Measurements from ENCODE around the gene CNTNAP4. TPM values are rescaled to one million over a fixed set of nuclear protein-coding genes. Genes with fewer than 3 reads are reported as not detected.

The CNTNAP4 gene
- total RNA-seq, 1 experiment from 2014 or later = not detected

GRCh38 chr16:76487411-76488064 is 210.3 kb downstream of the CNTNAP4 start:
- no peaks in the 10 kb centered on the region for H3K79me2 ChIP-seq (ENCODE audit: low read length)
- H3K27me3 ChIP-seq (ENCODE audit: low read length) = peaks cover 43% of the 10 kb centered on the region
- no peaks in the 10 kb centered on the region for H3F3A ChIP-seq (ENCODE audit: low read length, unreplicated experiment)
- no peak overlapping the region for H3K9ac ChIP-seq (ENCODE audit: low read length)
- intact Hi-C loops (cut with micrococcal nuclease) = no loop called here
- DNase-seq = no peak
- no peaks in the 10 kb centered on the region for H3K36me3 ChIP-seq (ENCODE audit: low read depth, low read length)
- ChIA-PET CTCF (interaction anchor here (0.7 kb wide), 1 partner anchor 70 kb away, joined by 3 read pairs; no protein-coding TSS in a partner anchor), POLR2A (ENCODE audit: unreplicated experiment) (no interaction called here)
- TF ChIP-seq EZH2phosphoT487 (IDR thresholded peaks at IDR 0.05; ENCODE audit: borderline replicate concordance, low read length) = no peak
- no peak for TF ChIP-seq EZH2 (IDR thresholded peaks at IDR 0.05; ENCODE audit: low read length, unreplicated experiment)
- TF ChIP-seq, protein P1, sequence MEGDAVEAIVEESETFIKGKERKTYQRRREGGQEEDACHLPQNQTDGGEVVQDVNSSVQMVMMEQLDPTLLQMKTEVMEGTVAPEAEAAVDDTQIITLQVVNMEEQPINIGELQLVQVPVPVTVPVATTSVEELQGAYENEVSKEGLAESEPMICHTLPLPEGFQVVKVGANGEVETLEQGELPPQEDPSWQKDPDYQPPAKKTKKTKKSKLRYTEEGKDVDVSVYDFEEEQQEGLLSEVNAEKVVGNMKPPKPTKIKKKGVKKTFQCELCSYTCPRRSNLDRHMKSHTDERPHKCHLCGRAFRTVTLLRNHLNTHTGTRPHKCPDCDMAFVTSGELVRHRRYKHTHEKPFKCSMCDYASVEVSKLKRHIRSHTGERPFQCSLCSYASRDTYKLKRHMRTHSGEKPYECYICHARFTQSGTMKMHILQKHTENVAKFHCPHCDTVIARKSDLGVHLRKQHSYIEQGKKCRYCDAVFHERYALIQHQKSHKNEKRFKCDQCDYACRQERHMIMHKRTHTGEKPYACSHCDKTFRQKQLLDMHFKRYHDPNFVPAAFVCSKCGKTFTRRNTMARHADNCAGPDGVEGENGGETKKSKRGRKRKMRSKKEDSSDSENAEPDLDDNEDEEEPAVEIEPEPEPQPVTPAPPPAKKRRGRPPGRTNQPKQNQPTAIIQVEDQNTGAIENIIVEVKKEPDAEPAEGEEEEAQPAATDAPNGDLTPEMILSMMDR (conservative IDR thresholded peaks at IDR 0.05; ENCODE audit: low read depth, low read length) = no peak
- no peaks in the 10 kb centered on the region for H3K4me1 ChIP-seq (ENCODE audit: insufficient read depth, low read length)
- H3K4me3 ChIP-seq (ENCODE audit: low read length) = no peak overlapping the region
- ATAC-seq = no peak
- H3K9me3 ChIP-seq (ENCODE audit: low read length) = no peaks in the 10 kb centered on the region
- H3K9me2 ChIP-seq (replicated peaks; ENCODE audit: low read length) = no peaks in the 10 kb centered on the region
- H4K20me1 ChIP-seq (ENCODE audit: low read length) = no peaks in the 10 kb centered on the region
- no TSS peak for BruUV-seq (replicated peaks)
- H3K4me2 ChIP-seq (ENCODE audit: low read length) = no peak overlapping the region
- no peak overlapping the region for H3K27ac ChIP-seq (ENCODE audit: low read length)
- no peak overlapping the region for H2AFZ ChIP-seq (ENCODE audit: low read length)

GRCh38 chr16:76488065-76488417 is 210.8 kb downstream of the CNTNAP4 start:
- ChIA-PET POLR2A (ENCODE audit: unreplicated experiment) (no interaction called here), CTCF (no interaction called here)
- H3K4me2 ChIP-seq (ENCODE audit: low read length) = no peak overlapping the region
- no peaks in the 10 kb centered on the region for H3K36me3 ChIP-seq (ENCODE audit: low read depth, low read length)
- no peak overlapping the region for H2AFZ ChIP-seq (ENCODE audit: low read length)
- H4K20me1 ChIP-seq (ENCODE audit: low read length) = no peaks in the 10 kb centered on the region
- H3K4me1 ChIP-seq (ENCODE audit: insufficient read depth, low read length) = no peaks in the 10 kb centered on the region
- no peak overlapping the region for H3K27ac ChIP-seq (ENCODE audit: low read length)
- DNase-seq (no peak), ATAC-seq (no peak)
- H3F3A ChIP-seq (ENCODE audit: low read length, unreplicated experiment) = no peaks in the 10 kb centered on the region
- no peak overlapping the region for H3K9ac ChIP-seq (ENCODE audit: low read length)
- H3K9me2 ChIP-seq (replicated peaks; ENCODE audit: low read length) = no peaks in the 10 kb centered on the region
- H3K4me3 ChIP-seq (ENCODE audit: low read length) = no peak overlapping the region
- TF ChIP-seq EZH2 (IDR thresholded peaks at IDR 0.05; ENCODE audit: low read length, unreplicated experiment) = no peak
- TF ChIP-seq EZH2phosphoT487 (IDR thresholded peaks at IDR 0.05; ENCODE audit: borderline replicate concordance, low read length) = no peak
- TF ChIP-seq, protein P1 (conservative IDR thresholded peaks at IDR 0.05; ENCODE audit: low read depth, low read length) = no peak
- peaks cover 39% of the 10 kb centered on the region for H3K27me3 ChIP-seq (ENCODE audit: low read length)
- no TSS peak for BruUV-seq (replicated peaks)
- H3K9me3 ChIP-seq (ENCODE audit: low read length) = no peaks in the 10 kb centered on the region
- no peaks in the 10 kb centered on the region for H3K79me2 ChIP-seq (ENCODE audit: low read length)
- intact Hi-C loops (cut with micrococcal nuclease) = no loop called here

- no peak overlapping the region for H2AFZ ChIP-seq (ENCODE audit: low read length)
- no peaks in the 10 kb centered on the region for H3K9me3 ChIP-seq (ENCODE audit: low read length)
- no peaks in the 10 kb centered on the region for H3K36me3 ChIP-seq (ENCODE audit: low read depth, low read length)
- no peaks in the 10 kb centered on the region for H3K9me2 ChIP-seq (replicated peaks; ENCODE audit: low read length)
- ATAC-seq (no peak), DNase-seq (no peak)
- ChIA-PET CTCF (no interaction called here), POLR2A (ENCODE audit: unreplicated experiment) (no interaction called here)
- H3K27me3 ChIP-seq (ENCODE audit: low read length) = peaks cover 34% of the 10 kb centered on the region
- no peak overlapping the region for H3K4me3 ChIP-seq (ENCODE audit: low read length)
- no TSS peak for BruUV-seq (replicated peaks)
- H3K27ac ChIP-seq (ENCODE audit: low read length) = no peak overlapping the region
- no peaks in the 10 kb centered on the region for H3F3A ChIP-seq (ENCODE audit: low read length, unreplicated experiment)
- H3K4me2 ChIP-seq (ENCODE audit: low read length) = no peak overlapping the region
- intact Hi-C loops (cut with micrococcal nuclease) = no loop called here
- H4K20me1 ChIP-seq (ENCODE audit: low read length) = no peaks in the 10 kb centered on the region
- no peaks in the 10 kb centered on the region for H3K4me1 ChIP-seq (ENCODE audit: insufficient read depth, low read length)
- H3K79me2 ChIP-seq (ENCODE audit: low read length) = no peaks in the 10 kb centered on the region
- TF ChIP-seq, protein P1 (conservative IDR thresholded peaks at IDR 0.05; ENCODE audit: low read depth, low read length) = no peak
- no peak for TF ChIP-seq EZH2 (IDR thresholded peaks at IDR 0.05; ENCODE audit: low read length, unreplicated experiment)
- no peak for TF ChIP-seq EZH2phosphoT487 (IDR thresholded peaks at IDR 0.05; ENCODE audit: borderline replicate concordance, low read length)
- no peak overlapping the region for H3K9ac ChIP-seq (ENCODE audit: low read length)
These were observed 212.9 kb downstream of the CNTNAP4 start for GRCh38 chr16:76490036-76490639.

Data from PC-3 (cell line).